ENCODE measurements around the gene ELK4.

Gene ELK4

GRCh38 chr1:205583461-205584130 is 48.2 kb downstream of the ELK4 start:
- no peaks in the 10 kb centered on the region for H3K9me3 Mint-ChIP-seq

GRCh38 chr1:205582471-205583291 is 49.1 kb downstream of the ELK4 start:
- Mint-ChIP-seq H3K27ac (no peak overlapping the region), H3K36me3 (ENCODE audit: low read depth) (no peaks in the 10 kb centered on the region), H3K4me1 (peaks cover 17% of the 10 kb centered on the region), H3K9me3 (no peaks in the 10 kb centered on the region), H3K27me3 (ENCODE audit: low read depth, poor library complexity) (peaks cover 43% of the 10 kb centered on the region), H3K4me3 (no peak overlapping the region)
- TF ChIP-seq, protein P1, sequence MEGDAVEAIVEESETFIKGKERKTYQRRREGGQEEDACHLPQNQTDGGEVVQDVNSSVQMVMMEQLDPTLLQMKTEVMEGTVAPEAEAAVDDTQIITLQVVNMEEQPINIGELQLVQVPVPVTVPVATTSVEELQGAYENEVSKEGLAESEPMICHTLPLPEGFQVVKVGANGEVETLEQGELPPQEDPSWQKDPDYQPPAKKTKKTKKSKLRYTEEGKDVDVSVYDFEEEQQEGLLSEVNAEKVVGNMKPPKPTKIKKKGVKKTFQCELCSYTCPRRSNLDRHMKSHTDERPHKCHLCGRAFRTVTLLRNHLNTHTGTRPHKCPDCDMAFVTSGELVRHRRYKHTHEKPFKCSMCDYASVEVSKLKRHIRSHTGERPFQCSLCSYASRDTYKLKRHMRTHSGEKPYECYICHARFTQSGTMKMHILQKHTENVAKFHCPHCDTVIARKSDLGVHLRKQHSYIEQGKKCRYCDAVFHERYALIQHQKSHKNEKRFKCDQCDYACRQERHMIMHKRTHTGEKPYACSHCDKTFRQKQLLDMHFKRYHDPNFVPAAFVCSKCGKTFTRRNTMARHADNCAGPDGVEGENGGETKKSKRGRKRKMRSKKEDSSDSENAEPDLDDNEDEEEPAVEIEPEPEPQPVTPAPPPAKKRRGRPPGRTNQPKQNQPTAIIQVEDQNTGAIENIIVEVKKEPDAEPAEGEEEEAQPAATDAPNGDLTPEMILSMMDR (IDR thresholded peaks at IDR 0.05), result no peak
- no peak for DNase-seq

More at GRCh38 chr1:205583461-205584130, 48.2 kb downstream of the ELK4 start:
- Mint-ChIP-seq H3K27me3 (ENCODE audit: low read depth, poor library complexity) (peaks cover 39% of the 10 kb centered on the region), H3K36me3 (ENCODE audit: low read depth) (no peaks in the 10 kb centered on the region), H3K27ac (no peak overlapping the region), H3K4me1 (peaks cover 12% of the 10 kb centered on the region), H3K4me3 (no peak overlapping the region)
- TF ChIP-seq, protein P1 (IDR thresholded peaks at IDR 0.05), result no peak
- DNase-seq, result no peak

GRCh38 chr1:205582046-205582445 is 49.8 kb downstream of the ELK4 start:
- TF ChIP-seq, protein P1 (IDR thresholded peaks at IDR 0.05), result no peak
- DNase-seq, result no peak
- no peak overlapping the region for H3K4me3 Mint-ChIP-seq
- H3K27ac Mint-ChIP-seq, result no peak overlapping the region
- peaks cover 12% of the 10 kb centered on the region for H3K4me1 Mint-ChIP-seq
- no peaks in the 10 kb centered on the region for H3K9me3 Mint-ChIP-seq
- H3K36me3 Mint-ChIP-seq (ENCODE audit: low read depth), result no peaks in the 10 kb centered on the region
- peaks cover 43% of the 10 kb centered on the region for H3K27me3 Mint-ChIP-seq (ENCODE audit: low read depth, poor library complexity)

- H3K4me3 Mint-ChIP-seq, result no peak overlapping the region
- H3K27ac Mint-ChIP-seq, result no peak overlapping the region
- DNase-seq, result no peak
- H3K4me1 Mint-ChIP-seq, result peaks cover 11% of the 10 kb centered on the region
- H3K9me3 Mint-ChIP-seq, result no peaks in the 10 kb centered on the region
- H3K27me3 Mint-ChIP-seq (ENCODE audit: low read depth, poor library complexity), result peaks cover 49% of the 10 kb centered on the region
- TF ChIP-seq, protein P1 (IDR thresholded peaks at IDR 0.05), result no peak
- no peaks in the 10 kb centered on the region for H3K36me3 Mint-ChIP-seq (ENCODE audit: low read depth)
Measured at GRCh38 chr1:205581321-205581980, 50.4 kb downstream of the ELK4 start.

- H3K27me3 Mint-ChIP-seq (ENCODE audit: low read depth, poor library complexity), result peaks cover 51% of the 10 kb centered on the region
Measured at GRCh38 chr1:205580923-205581180, 51.0 kb downstream of the ELK4 start.

More at GRCh38 chr1:205580923-205581180, 51.0 kb downstream of the ELK4 start:
- no peak for DNase-seq
- H3K4me3 Mint-ChIP-seq, result no peak overlapping the region
- no peak overlapping the region for H3K27ac Mint-ChIP-seq
- TF ChIP-seq, protein P1 (IDR thresholded peaks at IDR 0.05), result no peak
- H3K36me3 Mint-ChIP-seq (ENCODE audit: low read depth), result no peaks in the 10 kb centered on the region
- H3K4me1 Mint-ChIP-seq, result peaks cover 11% of the 10 kb centered on the region
- no peaks in the 10 kb centered on the region for H3K9me3 Mint-ChIP-seq

Data from nephron progenitor cell (in vitro differentiated cells).